HCT116 (cell line): ENCODE data around the gene PDP2.

Experiments
- RAD21 ChIP-seq: IDR thresholded peaks from 2 replicates; pipeline ENCODE4 v1.6.1; 2012; ENCODE audit warnings: low read depth, mild to moderate bottlenecking
- TF ChIP-seq, protein P1 (sequence below): IDR thresholded peaks from 2 replicates; pipeline ENCODE4 v1.6.1; 2011; ENCODE audit warnings: mild to moderate bottlenecking, low read length, moderate library complexity; ENCODE audit not compliant: insufficient replicate concordance; ENCODE audit errors: extremely low read depth

DNA sequence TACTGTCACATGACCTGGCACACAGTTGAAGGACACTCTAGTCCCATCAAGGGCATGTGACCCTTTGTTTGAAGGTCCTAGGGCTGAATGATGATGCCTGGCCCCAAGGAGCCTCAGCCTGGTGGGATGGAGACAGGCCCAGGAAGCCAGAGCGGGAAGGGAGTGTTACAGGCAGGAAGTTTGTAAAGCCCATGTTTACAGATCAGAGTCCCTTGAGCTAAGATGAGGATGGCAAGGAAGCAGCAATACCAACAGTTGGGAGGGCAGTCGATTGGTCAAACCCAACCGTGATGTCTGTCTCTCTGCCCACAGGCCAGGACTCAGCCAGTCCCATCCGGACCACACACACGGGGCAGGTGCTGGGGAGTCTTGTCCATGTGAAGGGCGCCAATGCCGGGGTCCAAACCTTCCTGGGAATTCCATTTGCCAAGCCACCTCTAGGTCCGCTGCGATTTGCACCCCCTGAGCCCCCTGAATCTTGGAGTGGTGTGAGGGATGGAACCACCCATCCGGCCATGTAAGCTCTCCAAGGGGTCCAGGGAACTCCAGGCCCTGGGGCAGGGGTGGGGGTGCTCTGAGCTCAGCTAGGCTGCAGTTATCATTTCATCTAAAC lies 57.5 kb downstream of the PDP2 start:
- TF ChIP-seq, protein P1, sequence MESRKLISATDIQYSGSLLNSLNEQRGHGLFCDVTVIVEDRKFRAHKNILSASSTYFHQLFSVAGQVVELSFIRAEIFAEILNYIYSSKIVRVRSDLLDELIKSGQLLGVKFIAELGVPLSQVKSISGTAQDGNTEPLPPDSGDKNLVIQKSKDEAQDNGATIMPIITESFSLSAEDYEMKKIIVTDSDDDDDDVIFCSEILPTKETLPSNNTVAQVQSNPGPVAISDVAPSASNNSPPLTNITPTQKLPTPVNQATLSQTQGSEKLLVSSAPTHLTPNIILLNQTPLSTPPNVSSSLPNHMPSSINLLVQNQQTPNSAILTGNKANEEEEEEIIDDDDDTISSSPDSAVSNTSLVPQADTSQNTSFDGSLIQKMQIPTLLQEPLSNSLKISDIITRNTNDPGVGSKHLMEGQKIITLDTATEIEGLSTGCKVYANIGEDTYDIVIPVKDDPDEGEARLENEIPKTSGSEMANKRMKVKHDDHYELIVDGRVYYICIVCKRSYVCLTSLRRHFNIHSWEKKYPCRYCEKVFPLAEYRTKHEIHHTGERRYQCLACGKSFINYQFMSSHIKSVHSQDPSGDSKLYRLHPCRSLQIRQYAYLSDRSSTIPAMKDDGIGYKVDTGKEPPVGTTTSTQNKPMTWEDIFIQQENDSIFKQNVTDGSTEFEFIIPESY: no peak
- no peak for TF ChIP-seq RAD21
